ENCODE data around the gene DLK1.

GRCh38 chr14:100701314-100701713 lies 25.4 kb upstream of the DLK1 start:
- TF ChIP-seq EZH2phosphoT487 (IDR thresholded peaks at IDR 0.05; ENCODE audit: low read length) (no peak), CTCF (IDR thresholded peaks at IDR 0.05; ENCODE audit: low read length) (no peak)
